ENCODE results near the gene CCDC150.

The CCDC150 gene

DNA sequence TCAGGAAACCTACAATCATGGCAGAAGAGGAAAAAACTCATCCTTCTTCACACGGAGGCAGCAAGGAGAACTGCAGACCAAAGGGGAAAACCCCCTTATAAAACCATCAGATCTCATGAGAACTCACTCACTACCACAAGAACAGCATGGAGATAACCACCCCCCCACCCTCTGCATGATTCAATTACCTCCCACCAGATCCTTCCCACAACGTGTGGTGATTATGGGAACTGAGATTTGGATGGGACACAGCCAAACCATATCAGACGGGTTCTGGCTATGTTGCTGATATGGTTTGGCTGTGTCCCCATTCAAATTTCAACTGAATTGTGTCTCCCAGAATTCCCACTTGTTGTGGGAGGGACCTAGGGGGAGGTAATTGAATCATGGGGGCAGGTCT lies 28.7 kb upstream of the CCDC150 start:
- TF ChIP-seq CTCF (IDR thresholded peaks at IDR 0.05; ENCODE audit: unreplicated experiment in 3 of 3): no peak
- H3K4me3 Mint-ChIP-seq: no peak overlapping the region
- no peak overlapping the region for H3K27ac Mint-ChIP-seq
- no peaks in the 10 kb centered on the region for H3K9me3 Mint-ChIP-seq
- H3K27me3 Mint-ChIP-seq (ENCODE audit: low read depth): no peaks in the 10 kb centered on the region
- H3K4me1 Mint-ChIP-seq: no peaks in the 10 kb centered on the region
- no peaks in the 10 kb centered on the region for H3K36me3 Mint-ChIP-seq (ENCODE audit: low read depth)

GRCh38 chr2:196613302-196613701 lies 26.2 kb upstream of the CCDC150 start:
- H3K4me3 Mint-ChIP-seq: no peak overlapping the region
- H3K4me1 Mint-ChIP-seq: no peaks in the 10 kb centered on the region
- no peaks in the 10 kb centered on the region for H3K36me3 Mint-ChIP-seq (ENCODE audit: low read depth)
- no peaks in the 10 kb centered on the region for H3K27me3 Mint-ChIP-seq (ENCODE audit: low read depth)
- no peak for TF ChIP-seq CTCF (IDR thresholded peaks at IDR 0.05; ENCODE audit: unreplicated experiment in 3 of 3)
- H3K27ac Mint-ChIP-seq: no peak overlapping the region
- H3K9me3 Mint-ChIP-seq: no peaks in the 10 kb centered on the region

DNA sequence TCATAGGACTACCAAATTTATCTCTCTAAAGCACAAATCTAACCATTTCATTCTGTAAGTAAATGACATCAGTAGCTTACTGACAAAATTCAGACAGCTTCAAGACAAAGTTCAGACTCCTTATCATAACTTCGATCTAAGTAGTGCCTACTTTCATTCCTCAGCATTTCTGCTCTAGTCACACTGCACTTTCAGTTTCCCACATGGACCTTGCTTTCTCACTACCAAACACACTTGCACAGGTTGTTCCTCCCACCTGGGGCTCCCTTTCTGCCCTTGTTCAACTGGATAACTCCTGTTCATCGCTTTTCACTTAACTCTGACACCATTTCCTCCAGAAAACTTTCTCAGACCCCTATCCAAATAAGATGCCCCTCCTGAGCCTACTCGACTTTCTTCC lies 22.1 kb upstream of the CCDC150 start:
- no peaks in the 10 kb centered on the region for H3K4me1 Mint-ChIP-seq
- no peak overlapping the region for H3K27ac Mint-ChIP-seq
- no peaks in the 10 kb centered on the region for H3K27me3 Mint-ChIP-seq (ENCODE audit: low read depth)
- no peaks in the 10 kb centered on the region for H3K36me3 Mint-ChIP-seq (ENCODE audit: low read depth)
- no peaks in the 10 kb centered on the region for H3K9me3 Mint-ChIP-seq
- no peak for TF ChIP-seq CTCF (IDR thresholded peaks at IDR 0.05; ENCODE audit: unreplicated experiment in 3 of 3)
- no peak overlapping the region for H3K4me3 Mint-ChIP-seq

DNA sequence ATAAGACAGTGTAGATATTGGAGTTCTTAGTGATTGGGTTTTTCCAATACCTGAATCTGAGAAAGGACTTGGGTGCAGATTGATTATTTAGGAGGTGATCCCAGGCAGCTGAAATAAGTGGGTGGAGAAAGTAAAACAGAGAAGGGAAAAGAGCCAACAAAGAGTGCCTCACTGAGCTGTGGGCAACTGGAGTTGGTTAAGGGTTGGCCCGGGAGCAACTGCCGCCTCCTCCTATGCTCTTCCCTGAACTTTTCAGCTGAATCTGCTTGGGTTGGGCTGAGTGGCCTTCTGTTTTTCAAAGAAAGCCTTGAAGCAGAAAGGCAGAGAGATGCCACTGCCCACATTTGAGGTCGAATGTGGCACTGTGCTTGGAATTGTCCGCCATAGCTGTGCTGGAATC lies 20.9 kb upstream of the CCDC150 start:
- Mint-ChIP-seq H3K9me3 (peaks cover 5% of the 10 kb centered on the region), H3K4me1 (no peaks in the 10 kb centered on the region)

GRCh38 chr2:196630531-196630930 lies 9.0 kb upstream of the CCDC150 start:
- peaks cover 4% of the 10 kb centered on the region for H3K27me3 Mint-ChIP-seq (ENCODE audit: low read depth)
- H3K36me3 Mint-ChIP-seq (ENCODE audit: low read depth): no peaks in the 10 kb centered on the region
- H3K4me1 Mint-ChIP-seq: no peaks in the 10 kb centered on the region
- no peak for TF ChIP-seq CTCF (IDR thresholded peaks at IDR 0.05; ENCODE audit: unreplicated experiment in 3 of 3)
- no peak overlapping the region for H3K27ac Mint-ChIP-seq
- peaks cover 20% of the 10 kb centered on the region for H3K9me3 Mint-ChIP-seq
- H3K4me3 Mint-ChIP-seq: no peak overlapping the region

More for the DNA sequence above, 20.9 kb upstream of the CCDC150 start:
- Mint-ChIP-seq H3K36me3 (ENCODE audit: low read depth) (no peaks in the 10 kb centered on the region), H3K27ac (no peak overlapping the region), H3K27me3 (ENCODE audit: low read depth) (no peaks in the 10 kb centered on the region), H3K4me3 (no peak overlapping the region)
- TF ChIP-seq CTCF (IDR thresholded peaks at IDR 0.05; ENCODE audit: unreplicated experiment in 3 of 3): no peak

DNA sequence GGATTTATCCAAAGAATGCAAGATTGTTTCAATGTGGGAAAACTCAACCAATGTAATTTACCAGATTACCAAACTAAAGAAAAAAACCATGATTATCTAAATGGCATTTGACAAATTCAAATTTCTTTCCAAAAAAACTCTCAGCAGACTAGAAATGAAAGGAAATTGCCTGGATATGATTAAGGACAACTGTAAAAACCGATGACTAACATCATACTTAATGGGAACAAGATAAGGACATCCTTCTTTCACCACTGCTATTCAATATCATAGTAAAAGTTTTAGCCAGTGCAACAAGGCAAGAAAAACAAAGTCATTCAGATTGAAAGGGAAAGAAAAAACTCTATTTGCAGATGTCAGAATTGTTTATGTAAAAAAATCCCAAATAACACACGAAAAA lies 4.4 kb upstream of the CCDC150 start:
- peaks cover 7% of the 10 kb centered on the region for H3K27me3 Mint-ChIP-seq (ENCODE audit: low read depth)
- H3K27ac Mint-ChIP-seq: no peak overlapping the region
- TF ChIP-seq CTCF (IDR thresholded peaks at IDR 0.05; ENCODE audit: unreplicated experiment in 3 of 3): no peak
- H3K36me3 Mint-ChIP-seq (ENCODE audit: low read depth): no peaks in the 10 kb centered on the region
- peaks cover under 1% of the 10 kb centered on the region for H3K4me1 Mint-ChIP-seq
- no peak overlapping the region for H3K4me3 Mint-ChIP-seq
- H3K9me3 Mint-ChIP-seq: peaks cover 20% of the 10 kb centered on the region

Measured in nephron (organoid).